Hepatocyte (in vitro differentiated cells): ENCODE measurements around the gene MTMR12. TPM values are rescaled to one million over a fixed set of nuclear protein-coding genes. Genes with fewer than 3 reads are reported as not detected.
"Not testable (repeated sequence)": the region's sequence is repeated elsewhere in the genome, so short reads cannot be mapped to it uniquely, and the experiment has no call there.

Experiments
- DNase-seq: peaks from one replicate; pipeline ENCODE4 v3.0.0-alpha.2; 2016; ENCODE audit warnings: low spot score
- H2AFZ ChIP-seq: fragments of 200-600 bp; sonication (generic); 2 replicates; pipeline ENCODE4 v1.6.0; 2016; ENCODE audit warnings: antibody characterized with exemption, mild to moderate bottlenecking
- H3K27ac ChIP-seq: fragments of 200-600 bp; sonication (generic); 2 replicates; pipeline ENCODE4 v1.5.1; 2016; ENCODE audit warnings: mild to moderate bottlenecking
- H3K27me3 ChIP-seq: fragments of 200-600 bp; sonication (generic); 2 replicates; pipeline ENCODE4 v1.6.1; 2016
- H3K36me3 ChIP-seq: fragments of 200-600 bp; sonication (generic); replicated peaks from 2 replicates; pipeline ENCODE4 v1.5.1; 2016; ENCODE audit warnings: low read depth; ENCODE audit not compliant: insufficient read depth
- H3K4me1 ChIP-seq: fragments of 200-600 bp; sonication (generic); 2 replicates; pipeline ENCODE4 v1.5.1; 2016; ENCODE audit warnings: mild to moderate bottlenecking, moderate library complexity; ENCODE audit not compliant: insufficient read depth
- H3K4me2 ChIP-seq: fragments of 200-600 bp; sonication (generic); 2 replicates; pipeline ENCODE4 v1.6.0; 2016
- H3K4me3 ChIP-seq: fragments of 200-600 bp; sonication (generic); 2 replicates; pipeline ENCODE4 v1.5.1; 2016; ENCODE audit warnings: mild to moderate bottlenecking
- H3K79me2 ChIP-seq: fragments of 200-600 bp; sonication (generic); 2 replicates; pipeline ENCODE4 v1.6.0; 2017; ENCODE audit warnings: mild to moderate bottlenecking
- H3K9me2 ChIP-seq: fragments of 200-600 bp; sonication (generic); replicated peaks from 2 replicates; pipeline ENCODE4 v1.6.0; 2017; ENCODE audit warnings: mild to moderate bottlenecking; ENCODE audit not compliant: insufficient read depth
- H3K9me3 ChIP-seq: fragments of 200-600 bp; sonication (generic); 2 replicates; pipeline ENCODE4 v1.5.1; 2016; ENCODE audit warnings: low read depth, mild to moderate bottlenecking
- H4K20me1 ChIP-seq: fragments of 200-600 bp; sonication (generic); 2 replicates; pipeline ENCODE4 v1.6.0; 2016; ENCODE audit warnings: mild to moderate bottlenecking; ENCODE audit not compliant: insufficient read depth, poor library complexity, severe bottlenecking
- CTCF ChIP-seq: fragments of 200-600 bp; sonication (generic); IDR thresholded peaks from 2 replicates; pipeline ENCODE4 v1.5.1; 2016; ENCODE audit warnings: antibody characterized with exemption, mild to moderate bottlenecking; ENCODE audit not compliant: poor library complexity
- EZH2 ChIP-seq: fragments of 200-600 bp; sonication (generic); IDR thresholded peaks from 2 replicates; pipeline ENCODE4 v1.6.1; 2016; ENCODE audit warnings: antibody characterized with exemption, mild to moderate bottlenecking, borderline replicate concordance
- EZH2phosphoT487 ChIP-seq: fragments of 200-600 bp; sonication (generic); IDR thresholded peaks from one replicate; pipeline ENCODE4 v1.6.1; 2018; ENCODE audit warnings: antibody characterized with exemption, mild to moderate bottlenecking, low read depth, moderate library complexity; ENCODE audit not compliant: unreplicated experiment, severe bottlenecking
- WGBS: methylation state at CpG from one replicate; pipeline ENCODE4 v1.1.6; 2016; ENCODE audit warnings: low lambda C conversion rate; ENCODE audit errors: missing lambda C conversion rate; 5-methylcytosine and 5-hydroxymethylcytosine counted together
- polyA plus RNA-seq: library from polyadenylated mRNA; unstranded; fragments of >200 nt; fragmentation: Nextera tagmentation; extraction: Ambion mirVana; gene quantifications from 2 replicates; pipeline ENCODE4 v1.2.1, GENCODE V29; 2016
- total RNA-seq: library from RNA; depleted of rRNA; stranded (reverse); fragments of >200 nt; gene quantifications from 2 replicates; pipeline ENCODE4 v1.2.3, GENCODE V29; 2014

Gene MTMR12
- total and polyA plus RNA-seq, 2 experiments from 2014 or later: 11.0 to 19.7 TPM

GRCh38 chr5:32282633-32283032 is 30.1 kb downstream of the MTMR12 start:
- no peaks in the 10 kb centered on the region for H3K9me2 ChIP-seq
- H3K4me2 ChIP-seq: no peak overlapping the region
- TF ChIP-seq EZH2phosphoT487 (no peak), EZH2 (no peak), CTCF (no peak)
- no peak overlapping the region for H3K4me3 ChIP-seq
- 96% methylated on average over 6 of the region's 6 CpGs for WGBS
- no peak overlapping the region for H2AFZ ChIP-seq
- H3K36me3 ChIP-seq: no peaks in the 10 kb centered on the region
- no peak overlapping the region for H3K27ac ChIP-seq
- peaks cover 80% of the 10 kb centered on the region for H3K79me2 ChIP-seq
- no peaks in the 10 kb centered on the region for H3K4me1 ChIP-seq
- DNase-seq: no peak
- no peaks in the 10 kb centered on the region for H3K9me3 ChIP-seq
- H3K27me3 ChIP-seq: no peaks in the 10 kb centered on the region
- H4K20me1 ChIP-seq: peaks cover 4% of the 10 kb centered on the region

- not testable (repeated sequence) for H3K27ac ChIP-seq, H3K4me1 ChIP-seq, H3K4me2 ChIP-seq, H3K27me3 ChIP-seq, H3K9me2 ChIP-seq, H4K20me1 ChIP-seq, DNase-seq, H3K9me3 ChIP-seq, H3K4me3 ChIP-seq, H2AFZ ChIP-seq, H3K36me3 ChIP-seq
- 95% methylated on average over 11 of the region's 11 CpGs for WGBS
- H3K79me2 ChIP-seq: peaks cover 76% of the 10 kb centered on the region
Observed at GRCh38 chr5:32281378-32282133, 31.2 kb downstream of the MTMR12 start.

- peaks cover 72% of the 10 kb centered on the region for H3K79me2 ChIP-seq
Observed at GRCh38 chr5:32280656-32281081, 32.1 kb downstream of the MTMR12 start.

More at GRCh38 chr5:32280656-32281081, 32.1 kb downstream of the MTMR12 start:
- DNase-seq: no peak
- H3K4me1 ChIP-seq: peaks cover 5% of the 10 kb centered on the region
- no peak overlapping the region for H3K27ac ChIP-seq
- TF ChIP-seq EZH2: no peak
- no peak for TF ChIP-seq EZH2phosphoT487
- no peak for TF ChIP-seq CTCF
- H3K9me3 ChIP-seq: no peaks in the 10 kb centered on the region
- H3K4me3 ChIP-seq: no peak overlapping the region
- no peak overlapping the region for H3K4me2 ChIP-seq
- H4K20me1 ChIP-seq: peaks cover 3% of the 10 kb centered on the region
- no peak overlapping the region for H2AFZ ChIP-seq
- H3K9me2 ChIP-seq: no peaks in the 10 kb centered on the region
- H3K27me3 ChIP-seq: no peaks in the 10 kb centered on the region
- H3K36me3 ChIP-seq: no peaks in the 10 kb centered on the region
- 97% methylated on average over 5 of the region's 5 CpGs for WGBS
